ENCODE data around the gene HDDC3.

DNA sequence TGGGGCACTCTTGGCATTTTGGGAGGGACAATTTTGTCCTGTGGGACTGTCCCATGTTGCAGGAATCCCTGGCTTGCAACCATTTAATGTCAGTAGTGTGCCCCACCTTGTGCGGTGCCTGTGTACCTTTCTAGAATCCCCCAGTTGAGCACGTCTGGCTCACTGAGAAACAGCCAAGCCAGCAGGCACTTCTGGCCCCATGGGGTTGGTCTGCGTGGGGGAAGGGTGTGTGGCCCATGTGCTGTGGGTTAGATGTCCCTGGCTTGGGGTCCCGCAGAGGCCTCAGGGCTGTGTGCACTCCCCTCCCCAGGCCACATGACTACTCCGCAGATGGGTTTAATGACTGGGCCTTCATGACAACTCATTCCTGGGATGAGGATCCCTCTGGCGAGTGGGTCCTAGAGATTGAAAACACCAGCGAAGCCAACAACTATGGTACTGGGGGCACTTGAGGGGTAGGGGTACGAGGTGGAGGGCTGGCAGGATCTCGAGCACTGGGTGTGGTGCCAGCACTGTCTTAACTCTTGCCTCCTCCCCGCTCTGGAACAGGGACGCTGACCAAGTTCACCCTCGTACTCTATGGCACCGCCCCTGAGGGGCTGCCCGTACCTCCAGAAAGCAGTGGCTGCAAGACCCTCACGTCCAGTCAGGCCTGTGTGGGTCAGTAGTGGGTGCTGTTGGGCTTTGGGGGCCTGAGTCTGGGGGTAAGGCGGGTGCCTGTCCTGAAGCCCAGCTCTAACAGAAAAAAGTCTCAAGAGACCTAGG, 51.8 kb downstream of the HDDC3 start:
- TF ChIP-seq, protein P1, sequence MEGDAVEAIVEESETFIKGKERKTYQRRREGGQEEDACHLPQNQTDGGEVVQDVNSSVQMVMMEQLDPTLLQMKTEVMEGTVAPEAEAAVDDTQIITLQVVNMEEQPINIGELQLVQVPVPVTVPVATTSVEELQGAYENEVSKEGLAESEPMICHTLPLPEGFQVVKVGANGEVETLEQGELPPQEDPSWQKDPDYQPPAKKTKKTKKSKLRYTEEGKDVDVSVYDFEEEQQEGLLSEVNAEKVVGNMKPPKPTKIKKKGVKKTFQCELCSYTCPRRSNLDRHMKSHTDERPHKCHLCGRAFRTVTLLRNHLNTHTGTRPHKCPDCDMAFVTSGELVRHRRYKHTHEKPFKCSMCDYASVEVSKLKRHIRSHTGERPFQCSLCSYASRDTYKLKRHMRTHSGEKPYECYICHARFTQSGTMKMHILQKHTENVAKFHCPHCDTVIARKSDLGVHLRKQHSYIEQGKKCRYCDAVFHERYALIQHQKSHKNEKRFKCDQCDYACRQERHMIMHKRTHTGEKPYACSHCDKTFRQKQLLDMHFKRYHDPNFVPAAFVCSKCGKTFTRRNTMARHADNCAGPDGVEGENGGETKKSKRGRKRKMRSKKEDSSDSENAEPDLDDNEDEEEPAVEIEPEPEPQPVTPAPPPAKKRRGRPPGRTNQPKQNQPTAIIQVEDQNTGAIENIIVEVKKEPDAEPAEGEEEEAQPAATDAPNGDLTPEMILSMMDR (IDR thresholded peaks at IDR 0.05 in 8 of 11, conservative IDR thresholded peaks at IDR 0.05 in 3 of 11) = no peak
- TF ChIP-seq POLR2AphosphoS5 (IDR thresholded peaks at IDR 0.05) (peak in 1 of 3 donors; percentile 4), POLR2A (IDR thresholded peaks at IDR 0.05) (no peak)
